Central memory CD8-positive, alpha-beta T cell (primary cell): Measurements from ENCODE around the gene WASHC4.

Experiments
- ATAC-seq: fragments of 150-1000 bp; cut with Tn5 transposase; replicated peaks from 2 replicates; pipeline ENCODE4 v1.10.0; 2022; ENCODE audit warnings: mild to moderate bottlenecking, moderate FRiP score, moderate number of reproducible peaks; ENCODE audit not compliant: poor library complexity, severe bottlenecking; ENCODE audit errors: extremely low read depth
- DNase-seq, 2 donors: peaks; one replicate each; pipeline ENCODE4 v3.0.0; 2021; ENCODE audit warnings: low spot score in 2 of 2
- H3K27ac Mint-ChIP-seq: one replicate; pipeline ENCODE4 v1.8.0; 2022; ENCODE audit warnings: low read depth, mild to moderate bottlenecking, moderate library complexity, mixed read lengths
- H3K27me3 Mint-ChIP-seq: one replicate; pipeline ENCODE4 v1.8.0; 2022; ENCODE audit warnings: mixed read lengths
- H3K36me3 Mint-ChIP-seq: one replicate; pipeline ENCODE4 v1.8.0; 2022; ENCODE audit warnings: mild to moderate bottlenecking, moderate library complexity, mixed read lengths; ENCODE audit not compliant: insufficient read depth
- H3K4me1 Mint-ChIP-seq: one replicate; pipeline ENCODE4 v1.8.0; 2022; ENCODE audit warnings: mixed read lengths
- H3K4me3 Mint-ChIP-seq: one replicate; pipeline ENCODE4 v1.8.0; 2022; ENCODE audit warnings: mild to moderate bottlenecking, moderate library complexity, mixed read lengths
- H3K9me3 Mint-ChIP-seq: one replicate; pipeline ENCODE4 v1.8.0; 2022; ENCODE audit warnings: mixed read lengths

WASHC4 gene, protein sequence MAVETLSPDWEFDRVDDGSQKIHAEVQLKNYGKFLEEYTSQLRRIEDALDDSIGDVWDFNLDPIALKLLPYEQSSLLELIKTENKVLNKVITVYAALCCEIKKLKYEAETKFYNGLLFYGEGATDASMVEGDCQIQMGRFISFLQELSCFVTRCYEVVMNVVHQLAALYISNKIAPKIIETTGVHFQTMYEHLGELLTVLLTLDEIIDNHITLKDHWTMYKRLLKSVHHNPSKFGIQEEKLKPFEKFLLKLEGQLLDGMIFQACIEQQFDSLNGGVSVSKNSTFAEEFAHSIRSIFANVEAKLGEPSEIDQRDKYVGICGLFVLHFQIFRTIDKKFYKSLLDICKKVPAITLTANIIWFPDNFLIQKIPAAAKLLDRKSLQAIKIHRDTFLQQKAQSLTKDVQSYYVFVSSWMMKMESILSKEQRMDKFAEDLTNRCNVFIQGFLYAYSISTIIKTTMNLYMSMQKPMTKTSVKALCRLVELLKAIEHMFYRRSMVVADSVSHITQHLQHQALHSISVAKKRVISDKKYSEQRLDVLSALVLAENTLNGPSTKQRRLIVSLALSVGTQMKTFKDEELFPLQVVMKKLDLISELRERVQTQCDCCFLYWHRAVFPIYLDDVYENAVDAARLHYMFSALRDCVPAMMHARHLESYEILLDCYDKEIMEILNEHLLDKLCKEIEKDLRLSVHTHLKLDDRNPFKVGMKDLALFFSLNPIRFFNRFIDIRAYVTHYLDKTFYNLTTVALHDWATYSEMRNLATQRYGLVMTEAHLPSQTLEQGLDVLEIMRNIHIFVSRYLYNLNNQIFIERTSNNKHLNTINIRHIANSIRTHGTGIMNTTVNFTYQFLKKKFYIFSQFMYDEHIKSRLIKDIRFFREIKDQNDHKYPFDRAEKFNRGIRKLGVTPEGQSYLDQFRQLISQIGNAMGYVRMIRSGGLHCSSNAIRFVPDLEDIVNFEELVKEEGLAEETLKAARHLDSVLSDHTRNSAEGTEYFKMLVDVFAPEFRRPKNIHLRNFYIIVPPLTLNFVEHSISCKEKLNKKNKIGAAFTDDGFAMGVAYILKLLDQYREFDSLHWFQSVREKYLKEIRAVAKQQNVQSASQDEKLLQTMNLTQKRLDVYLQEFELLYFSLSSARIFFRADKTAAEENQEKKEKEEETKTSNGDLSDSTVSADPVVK

DNA sequence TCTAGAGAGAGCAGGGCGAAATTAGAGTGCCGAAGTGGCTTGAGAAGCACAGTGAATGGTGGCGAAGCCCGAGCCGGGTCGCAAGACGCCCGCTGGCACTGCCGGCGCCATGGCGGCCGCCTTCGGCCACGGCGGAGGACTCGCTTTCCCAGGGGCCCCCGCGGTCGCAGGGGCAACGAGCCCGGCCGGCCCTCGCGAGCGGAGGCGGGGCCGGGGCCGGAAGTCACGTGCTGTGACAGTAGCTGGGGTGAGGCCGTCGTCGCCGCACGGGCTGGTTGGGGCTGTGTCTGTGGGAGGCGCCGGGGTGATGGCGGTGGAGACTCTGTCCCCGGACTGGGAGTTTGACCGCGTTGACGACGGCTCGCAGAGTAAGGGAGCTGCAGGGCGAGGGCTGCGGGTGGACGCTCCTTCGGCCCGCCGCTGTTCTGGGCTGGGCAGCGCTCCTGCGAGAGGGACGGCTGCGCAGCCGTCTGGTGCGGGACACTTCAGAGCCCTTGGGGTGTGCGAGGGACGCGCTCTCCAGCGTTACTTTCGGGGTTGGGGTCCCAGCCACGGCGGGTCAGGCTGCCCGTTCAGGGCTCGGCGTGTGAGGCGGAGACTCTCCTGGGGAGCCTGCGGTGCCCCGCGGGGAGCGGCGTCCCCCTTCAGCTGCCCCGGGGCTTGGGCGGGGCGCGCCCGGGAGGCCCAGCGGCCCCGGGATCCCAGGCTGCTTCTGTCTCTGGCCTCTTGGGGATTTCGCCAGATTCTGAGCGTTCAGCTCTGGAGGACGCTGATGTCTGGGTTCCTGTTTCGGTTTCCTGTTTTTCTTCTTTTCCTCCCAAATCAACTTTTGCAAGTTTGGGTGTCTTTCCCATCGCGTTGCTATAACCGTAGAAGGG, at the start of gene WASHC4:
TSS of gene WASHC4 (plus strand) at position 238 of the 878 bp plus-strand sequence. CDS start at position 308, 70 bp downstream.
- Mint-ChIP-seq H3K4me3 (peak within 1 kb of the TSS; percentile 98), H3K36me3 (peaks cover 25% of the 10 kb centered on the region), H3K27ac (peak within 1 kb of the TSS; percentile 93), H3K4me1 (peaks cover 39% of the 10 kb centered on the region), H3K27me3 (peaks cover 25% of the 10 kb centered on the region), H3K9me3 (no peaks in the 10 kb centered on the region)
- ATAC-seq (peak; percentile 99), DNase-seq (peak; percentile 84)

DNA sequence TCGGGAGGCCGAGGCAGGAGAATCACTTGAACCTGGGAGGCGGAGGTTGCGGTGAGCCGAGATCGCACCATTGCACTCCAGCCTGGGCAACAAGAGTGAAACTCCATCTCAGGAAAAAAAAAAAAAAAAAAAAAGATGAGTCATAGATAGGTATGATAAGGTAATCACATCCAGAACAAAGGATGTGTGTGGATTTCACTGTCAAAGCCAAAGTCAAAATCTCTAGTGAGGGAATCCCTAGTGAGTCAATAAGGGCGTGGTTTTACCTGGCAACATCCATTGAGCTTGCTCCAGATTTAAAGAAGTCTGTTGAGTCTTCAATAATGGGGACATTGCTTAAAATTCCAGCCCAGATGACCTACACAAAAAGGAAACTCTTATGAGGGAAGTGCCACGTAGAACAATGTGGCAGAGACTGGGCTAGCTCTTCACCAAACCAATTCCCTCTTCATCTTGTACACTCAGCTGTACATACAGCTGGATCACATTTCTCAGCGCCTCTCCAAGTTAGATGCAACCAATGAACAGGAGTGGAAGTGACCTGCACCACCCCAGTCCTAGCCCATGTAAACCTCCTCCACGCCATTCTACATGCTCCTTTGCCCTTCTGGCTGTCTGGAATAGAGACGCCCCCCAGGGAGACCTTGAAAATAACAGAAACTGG, 46.7 kb upstream of the WASHC4 start:
- ATAC-seq, result no peak
- no peak overlapping the region for H3K4me3 Mint-ChIP-seq

GRCh38 chr12:105064564-105065178, 42.9 kb upstream of the WASHC4 start:
- H3K4me1 Mint-ChIP-seq, result no peaks in the 10 kb centered on the region
- H3K27ac Mint-ChIP-seq, result no peak overlapping the region
- H3K27me3 Mint-ChIP-seq, result peaks cover 53% of the 10 kb centered on the region
- H3K9me3 Mint-ChIP-seq, result no peaks in the 10 kb centered on the region
- H3K4me3 Mint-ChIP-seq, result no peak overlapping the region
- no peak for DNase-seq
- no peak for ATAC-seq
- H3K36me3 Mint-ChIP-seq, result peaks cover 2% of the 10 kb centered on the region

More for the DNA sequence above, 46.7 kb upstream of the WASHC4 start:
- H3K27me3 Mint-ChIP-seq, result peaks cover 35% of the 10 kb centered on the region
- DNase-seq, result no peak
- H3K27ac Mint-ChIP-seq, result no peak overlapping the region
- no peaks in the 10 kb centered on the region for H3K4me1 Mint-ChIP-seq
- H3K9me3 Mint-ChIP-seq, result no peaks in the 10 kb centered on the region
- no peaks in the 10 kb centered on the region for H3K36me3 Mint-ChIP-seq

- Mint-ChIP-seq H3K27ac (no peak overlapping the region), H3K36me3 (peaks cover 2% of the 10 kb centered on the region), H3K27me3 (peaks cover 39% of the 10 kb centered on the region), H3K4me1 (no peaks in the 10 kb centered on the region), H3K4me3 (no peak overlapping the region), H3K9me3 (no peaks in the 10 kb centered on the region)
- ATAC-seq (no peak), DNase-seq (no peak)
Measured at GRCh38 chr12:105067511-105068031, 40.0 kb upstream of the WASHC4 start.

- Mint-ChIP-seq H3K27ac (no peak overlapping the region), H3K36me3 (peaks cover 2% of the 10 kb centered on the region), H3K4me3 (no peak overlapping the region), H3K4me1 (no peaks in the 10 kb centered on the region), H3K9me3 (no peaks in the 10 kb centered on the region), H3K27me3 (peaks cover 25% of the 10 kb centered on the region)
- ATAC-seq, result no peak
- no peak for DNase-seq
Measured at GRCh38 chr12:105069936-105070702, 37.4 kb upstream of the WASHC4 start.

DNA sequence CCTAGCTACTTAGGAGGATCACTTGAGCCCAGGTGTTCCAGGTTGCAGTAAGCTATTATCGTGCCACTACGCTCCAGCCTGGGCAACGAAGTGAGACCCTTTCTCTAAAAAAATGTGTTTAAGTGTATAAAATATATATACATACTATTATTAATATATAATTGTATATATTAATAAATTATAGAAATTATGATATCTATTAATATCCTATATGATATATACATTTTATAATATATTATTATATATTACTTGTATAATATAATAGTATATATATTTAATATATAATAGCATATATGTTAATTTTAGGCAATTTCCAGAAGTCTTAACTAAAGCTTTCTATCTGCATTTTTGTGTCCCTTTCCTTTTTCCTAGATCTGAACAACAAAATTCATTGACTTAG, 35.5 kb upstream of the WASHC4 start:
- H3K27ac Mint-ChIP-seq, result no peak overlapping the region

DNA sequence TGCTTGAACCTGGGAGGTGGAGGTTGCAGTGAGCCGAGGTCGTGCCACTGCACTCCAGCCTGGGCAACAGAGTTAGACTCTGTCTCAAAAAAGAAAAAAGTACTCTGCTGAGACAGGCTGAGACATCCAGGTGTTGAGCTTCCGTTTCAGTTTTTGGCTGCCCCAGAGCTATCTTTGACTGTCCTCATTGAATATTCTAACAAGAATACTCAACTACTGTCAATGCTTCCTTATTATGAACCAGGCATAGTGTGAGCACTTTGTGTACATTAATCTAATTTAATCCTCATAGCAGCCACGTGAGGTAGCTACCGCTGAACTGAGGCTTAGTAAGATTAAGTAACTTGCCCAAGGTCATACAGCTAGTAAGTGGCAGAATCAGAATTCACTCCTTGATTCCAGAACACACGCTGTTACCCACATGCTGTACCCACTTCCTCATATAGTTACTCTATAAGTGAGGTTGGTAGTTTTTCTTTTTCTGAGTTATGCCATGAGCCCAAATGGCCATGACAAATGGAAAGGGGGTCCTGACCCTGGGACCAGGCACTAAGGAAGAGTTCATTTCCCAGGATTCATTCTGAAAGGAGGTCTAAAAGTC, 34.5 kb upstream of the WASHC4 start:
- Mint-ChIP-seq H3K4me1 (no peaks in the 10 kb centered on the region), H3K27me3 (no peaks in the 10 kb centered on the region), H3K27ac (no peak overlapping the region), H3K9me3 (no peaks in the 10 kb centered on the region), H3K36me3 (no peaks in the 10 kb centered on the region), H3K4me3 (no peak overlapping the region)
- ATAC-seq (no peak), DNase-seq (no peak)

More for the DNA sequence above, 35.5 kb upstream of the WASHC4 start:
- H3K36me3 Mint-ChIP-seq, result no peaks in the 10 kb centered on the region
- H3K4me1 Mint-ChIP-seq, result no peaks in the 10 kb centered on the region
- peaks cover 6% of the 10 kb centered on the region for H3K27me3 Mint-ChIP-seq
- no peak overlapping the region for H3K4me3 Mint-ChIP-seq
- no peak for ATAC-seq
- DNase-seq, result no peak
- no peaks in the 10 kb centered on the region for H3K9me3 Mint-ChIP-seq

DNA sequence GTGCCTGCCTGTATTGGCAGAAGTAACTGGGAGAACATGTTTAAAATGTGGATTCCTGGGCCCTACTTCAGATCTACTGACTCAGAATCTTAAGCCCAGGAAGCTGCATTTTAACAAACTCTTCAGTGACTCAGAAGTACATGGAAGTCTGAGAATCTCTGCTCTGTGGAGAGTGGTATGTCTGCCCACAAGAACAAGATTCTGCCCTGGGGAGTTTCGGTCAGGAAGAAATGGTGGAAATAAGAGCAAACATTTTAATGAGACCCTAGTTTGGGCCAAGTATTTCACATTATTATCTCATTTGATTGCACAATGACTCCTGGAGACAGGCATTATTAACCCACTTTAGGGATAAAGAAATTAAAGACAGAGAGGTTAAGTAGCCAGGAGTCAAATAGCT, 31.4 kb upstream of the WASHC4 start:
- ATAC-seq, result no peak
- Mint-ChIP-seq H3K36me3 (no peaks in the 10 kb centered on the region), H3K9me3 (no peaks in the 10 kb centered on the region), H3K27me3 (peaks cover 23% of the 10 kb centered on the region), H3K27ac (no peak overlapping the region), H3K4me3 (no peak overlapping the region), H3K4me1 (no peaks in the 10 kb centered on the region)
- no peak for DNase-seq

GRCh38 chr12:105076913-105077312, 30.6 kb upstream of the WASHC4 start:
- Mint-ChIP-seq H3K27me3 (peaks cover 31% of the 10 kb centered on the region), H3K4me1 (no peaks in the 10 kb centered on the region), H3K36me3 (no peaks in the 10 kb centered on the region)

DNA sequence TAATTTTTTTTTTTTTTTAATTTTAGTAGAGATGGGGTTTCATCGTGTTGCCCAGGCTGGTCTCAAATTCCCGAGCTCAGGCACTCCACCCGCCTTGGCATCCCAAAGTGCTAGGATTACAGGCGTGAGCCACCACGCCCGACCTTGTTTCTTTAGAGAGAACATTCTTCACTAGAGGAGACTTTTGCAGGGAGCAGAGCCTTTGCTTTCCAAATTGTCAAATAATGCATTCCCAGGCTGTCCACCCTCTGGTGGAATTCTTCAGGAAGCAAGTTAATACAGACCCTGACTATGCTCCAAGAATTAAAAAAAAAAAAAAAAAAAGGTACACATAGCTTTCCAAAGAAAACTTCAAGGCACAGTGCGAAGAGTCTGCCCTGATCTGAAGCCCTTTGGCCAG, 30.1 kb upstream of the WASHC4 start:
- ATAC-seq (no peak), DNase-seq (no peak)
- H3K9me3 Mint-ChIP-seq, result no peaks in the 10 kb centered on the region

More at GRCh38 chr12:105076913-105077312, 30.6 kb upstream of the WASHC4 start:
- DNase-seq, result no peak
- H3K4me3 Mint-ChIP-seq, result no peak overlapping the region
- no peaks in the 10 kb centered on the region for H3K9me3 Mint-ChIP-seq
- no peak overlapping the region for H3K27ac Mint-ChIP-seq
- ATAC-seq, result no peak

More for the DNA sequence above, 30.1 kb upstream of the WASHC4 start:
- Mint-ChIP-seq H3K27me3 (peaks cover 37% of the 10 kb centered on the region), H3K27ac (no peak overlapping the region), H3K4me3 (no peak overlapping the region), H3K36me3 (no peaks in the 10 kb centered on the region), H3K4me1 (no peaks in the 10 kb centered on the region)
